Heart left ventricle (tissue), 16 donors: Measurements from ENCODE around the gene HYAL1. TPM values are rescaled to one million over a fixed set of nuclear protein-coding genes. Genes with fewer than 3 reads are reported as not detected.
A peak's percentile ranks its signal among the peaks of the same experiment; 100 is the strongest.

Experiments
- ATAC-seq, 4 donors: fragments of 200-7000 bp; cut with Tn5 transposase; one replicate each; pipeline ENCODE4 v1.9.1; 2020 to 2022; ENCODE audit warnings: moderate library complexity in 4 of 4, mild to moderate bottlenecking in 3 of 4, moderate number of reproducible peaks in 1 of 4
- DNase-seq, 5 donors: peaks; one replicate each; pipeline ENCODE4 v3.0.0-alpha.2; 2020
- H3K27ac ChIP-seq, 12 donors: fragments of 200-600 bp; sonication (generic) in 4 of 12; one replicate each; pipeline versions ENCODE4 v1.5.0 to v1.8.0; 2016 to 2022; ENCODE audit warnings: mild to moderate bottlenecking in 2 of 12
- H3K27me3 ChIP-seq, 9 donors: fragments of 200-600 bp; sonication (generic) in 2 of 9; one replicate each; pipeline versions ENCODE4 v1.5.1 to v1.8.0; 2016 to 2022; ENCODE audit warnings: mild to moderate bottlenecking in 3 of 9
- H3K36me3 ChIP-seq, 9 donors: fragments of 200-600 bp; sonication (generic) in 2 of 9; one replicate each; pipeline versions ENCODE4 v1.5.0 to v1.8.0; 2018 to 2022; ENCODE audit warnings: mild to moderate bottlenecking in 2 of 9
- H3K4me1 ChIP-seq, 12 donors: fragments of 200-600 bp; sonication (generic) in 4 of 12; one replicate each; pipeline versions ENCODE4 v1.5.0 to v1.8.0; 2016 to 2022; ENCODE audit warnings: mild to moderate bottlenecking in 3 of 12
- H3K4me3 ChIP-seq, 12 donors: fragments of 200-600 bp; sonication (generic) in 4 of 12; one replicate each; pipeline versions ENCODE4 v1.5.0 to v1.8.0; 2017 to 2022; ENCODE audit warnings: mild to moderate bottlenecking in 9 of 12, moderate library complexity in 4 of 12
- H3K9me3 ChIP-seq, 12 donors: fragments of 200-600 bp; sonication (generic) in 4 of 12; one replicate each; pipeline versions ENCODE4 v1.5.0 to v1.8.0; 2016 to 2022; ENCODE audit warnings: mild to moderate bottlenecking in 1 of 12
- CTCF ChIP-seq, 12 donors: fragments of 200-600 bp; sonication (generic) in 4 of 12; IDR thresholded peaks; one replicate each; pipeline versions ENCODE4 v1.5.0 to v1.8.0; 2018 to 2022; ENCODE audit warnings: antibody characterized with exemption in 12 of 12, mild to moderate bottlenecking in 5 of 12
- POLR2A ChIP-seq, 2 donors: fragments of 450-650 bp; IDR thresholded peaks; one replicate each; pipeline ENCODE4 v1.6.1; 2017; ENCODE audit warnings: antibody characterized with exemption in 2 of 2, mild to moderate bottlenecking in 2 of 2, moderate library complexity in 2 of 2
- WGBS, 4 donors: extraction: QIAGEN DNeasy Blood & Tissue Kit in 2 of 4; methylation state at CpG; one replicate each; pipeline versions ENCODE4 v1.1.5 to v1.1.7; 2013 to 2018; 5-methylcytosine and 5-hydroxymethylcytosine counted together
- intact Hi-C, 10 donors: fragments of 100-400 bp; cut with DNase I; formaldehyde crosslinking; loops; one replicate each; pipeline versions ENCODE4 v1.11.1 to v1.14.2; 2022
- polyA plus RNA-seq, 2 donors: library from polyadenylated mRNA; stranded (reverse); fragments of 200-250 nt; gene quantifications; one replicate each; pipeline ENCODE4 v1.2.3, GENCODE V29; 2013
- total RNA-seq, 9 donors: library from RNA; depleted of rRNA in 2 of 9; stranded (reverse); fragments of >200 nt in 2 of 9; fragmentation: NEBNext Ultra II Directional in 3 of 9; extraction: Animal tissue kit (Norgen Biotek cat#: 25700) in 3 of 9; gene quantifications; one replicate each; pipeline versions ENCODE4 v1.1.0 to v1.2.4, GENCODE V29; 2016 to 2023
- donor health status: ischemic (EF 13 %, LVEDD 7.1; RV severe dilation, severe dysfunction).
- donor health status: healthy with polysubstance abuse.
- donor health status: DM: no; HTN: yes; CAD: no.
- donor health status: DM: no; HTN: no; CAD: no.
- donor health status: ischemic (EF 25% LVEDD 6.9; RV normal size, moderate dysfunction).
- donor health status: ischemic (EF 25% LVEDD 5.7; RV mildly dilated, moderate dysfunction).
- donor health status: healthy.
- donor health status: DM: yes; HTN: yes; CAD: no.
- donor health status: ischemic (EF 35%, LVEDD 5.7; RV mildly dilated, moderate dysfunction).
- donor health status: nonischemic (EF 11% LVEDD 7.7; RV severe dilation, severe dysfunction).
- donor health status: DM: yes; HTN: yes; CAD: no.
- donor health status: PGD.
- donor health status: ischemic (EF 29% LVEDD 5.4; RV normal size, mild dysfunction).
- donor health status: nonischemic (EF 23%, LVEDD 6.1; RV moderate dilation, normal function).

HYAL1 gene
- total and polyA plus RNA-seq, 11 donors, result 36.9 to 99.7 (median 57.8) TPM

GRCh38 chr3:50299638-50299928 is 3.8 kb downstream of the HYAL1 start:
- no peaks in the 10 kb centered on the region for H3K9me3 ChIP-seq
- peaks cover 11 to 58% (median 43%) of the 10 kb centered on the region in 12 donors for H3K4me1 ChIP-seq
- ATAC-seq (no peak), DNase-seq (no peak)
- WGBS, 4 donors, result 0 to 1% (median 1%) methylated on average over 12 of the region's 12 CpGs
- intact Hi-C loops, result loop anchor here in 1 of 10 donors (10.0 kb wide), 1 partner anchor 365 kb away; no protein-coding TSS in a partner anchor
- peaks cover 0 to 15% (median 0%) of the 10 kb centered on the region in 9 donors for H3K36me3 ChIP-seq
- no peaks in the 10 kb centered on the region for H3K27me3 ChIP-seq
- H3K4me3 ChIP-seq, result peak overlapping the region in 11 of 12 donors; percentile 27 to 81 (median 61)
- peak overlapping the region; percentile 75 to 97 (median 94) for H3K27ac ChIP-seq
- TF ChIP-seq CTCF (IDR thresholded peaks at IDR 0.05), result no peak
- no peak for TF ChIP-seq POLR2A (IDR thresholded peaks at IDR 0.05)

- WGBS, 4 donors, result 0 to 1% (median 0%) methylated on average over 27 to 61 of the region's 61 CpGs
- DNase-seq, result peak; percentile 99
- peak in 8 of 12 donors; percentile 17 to 48 (median 39) for TF ChIP-seq CTCF (IDR thresholded peaks at IDR 0.05)
- TF ChIP-seq POLR2A (IDR thresholded peaks at IDR 0.05), result peak; percentile 88 to 98
- Histone ChIP-seq H3K27ac (peak within 1 kb of the TSS; percentile 75 to 97 (median 94)), H3K9me3 (no peaks in the 10 kb centered on the region), H3K27me3 (no peaks in the 10 kb centered on the region), H3K4me3 (peak within 1 kb of the TSS; percentile 16 to 81 (median 67)), H3K4me1 (peaks cover 11 to 58% (median 43%) of the 10 kb centered on the region in 12 donors), H3K36me3 (peaks cover 0 to 15% (median 0%) of the 10 kb centered on the region in 9 donors)
- peak; percentile 87 to 91 (median 88) for ATAC-seq
- intact Hi-C loops, result loop anchor here in 1 of 10 donors (10.0 kb wide), 1 partner anchor 364 kb away; no protein-coding TSS in a partner anchor
Measured at GRCh38 chr3:50298836-50299637, 4.3 kb downstream of the HYAL1 start, which contains the start of the genes HYAL3 and NAA80. TSS of gene HYAL3 (minus strand) at chr3:50299405. CDS start at chr3:50295602, 3,803 bp downstream. TSS of gene NAA80 (minus strand) at chr3:50299405. CDS start at chr3:50297463, 1,942 bp downstream.

GRCh38 chr3:50297896-50298725 is 5.3 kb downstream of the HYAL1 start:
- WGBS, 4 donors, result 48 to 61% (median 56%) methylated on average over 9 of the region's 9 CpGs
- H3K36me3 ChIP-seq, result peaks cover 0 to 15% (median 0%) of the 10 kb centered on the region in 9 donors
- H3K4me1 ChIP-seq, result peaks cover 11 to 56% (median 42%) of the 10 kb centered on the region in 12 donors
- TF ChIP-seq CTCF (IDR thresholded peaks at IDR 0.05) (peak in 1 of 12 donors; percentile 5), POLR2A (IDR thresholded peaks at IDR 0.05) (no peak)
- intact Hi-C loops, result loop anchor here in 1 of 10 donors (10.0 kb wide), 1 partner anchor 363 kb away; no protein-coding TSS in a partner anchor
- ATAC-seq (no peak), DNase-seq (peak in 1 of 5 donors; percentile 10)
- no peaks in the 10 kb centered on the region for H3K9me3 ChIP-seq
- H3K27me3 ChIP-seq, result no peaks in the 10 kb centered on the region
- peak overlapping the region; percentile 75 to 97 (median 92) for H3K27ac ChIP-seq
- peak overlapping the region; percentile 16 to 81 (median 67) for H3K4me3 ChIP-seq
